CD14-positive monocyte (primary cell): ENCODE measurements around the gene POMGNT2. TPM values are rescaled to one million over a fixed set of nuclear protein-coding genes. Genes with fewer than 3 reads are reported as not detected.

ENCODE experiments used
- DNase-seq, 3 donors: peaks; one replicate each; pipeline ENCODE4 v3.0.0-alpha.2; 2011 to 2022
- H2AFZ ChIP-seq: 2 replicates; pipeline ENCODE4 v1.6.0; 2012; ENCODE audit warnings: mild to moderate bottlenecking, low read depth, low read length, inconsistent platforms; ENCODE audit not compliant: insufficient read depth, poor library complexity, severe bottlenecking
- H3K27ac ChIP-seq, 2 donors: 1 replicate in 1 of 2; 2 replicates in 1 of 2; pipeline ENCODE4 v1.5.1; 2012 to 2013; ENCODE audit warnings: low read length in 2 of 2, control low read depth in 1 of 2, inconsistent platforms in 1 of 2, low read depth in 1 of 2, mild to moderate bottlenecking in 1 of 2
- H3K27me3 ChIP-seq, 2 donors: one replicate each; pipeline versions ENCODE4 v1.6.0 to v1.6.1; 2011 to 2013; ENCODE audit warnings: low read length in 2 of 2; ENCODE audit not compliant: control insufficient read depth in 2 of 2, insufficient read depth in 2 of 2
- H3K36me3 ChIP-seq, 2 donors: replicated peaks in 1 of 2; 1 replicate in 1 of 2; 2 replicates in 1 of 2; pipeline versions ENCODE4 v1.5.1 to v1.6.1; 2012 to 2013; ENCODE audit warnings: low read length in 2 of 2, control low read depth in 1 of 2, inconsistent platforms in 1 of 2, mild to moderate bottlenecking in 1 of 2; ENCODE audit not compliant: insufficient read depth in 2 of 2, control insufficient read depth in 1 of 2
- H3K4me1 ChIP-seq, 2 donors: 1 replicate in 1 of 2; 2 replicates in 1 of 2; pipeline versions ENCODE4 v1.5.1 to v1.6.1; 2012 to 2013; ENCODE audit warnings: low read length in 2 of 2, control low read depth in 1 of 2, inconsistent platforms in 1 of 2, mild to moderate bottlenecking in 1 of 2, moderate library complexity in 1 of 2; ENCODE audit not compliant: insufficient read depth in 2 of 2, control insufficient read depth in 1 of 2
- H3K4me2 ChIP-seq: replicated peaks from 2 replicates; pipeline ENCODE3; 2012; ENCODE audit warnings: low read length, moderate library complexity, mild to moderate bottlenecking; ENCODE audit not compliant: poor library complexity, severe bottlenecking; ENCODE audit errors: extremely low read depth
- H3K4me3 ChIP-seq, 3 experiments: fragments of 200-600 bp in 1 of 3; sonication (generic) in 1 of 3; replicated peaks in 1 of 3; 1 replicate in 2 of 3; 2 replicates in 1 of 3; pipeline ENCODE4 v1.5.1; 2011 to 2013; ENCODE audit warnings: low read length in 3 of 3, mild to moderate bottlenecking in 3 of 3, control low read depth in 2 of 3, low read depth in 2 of 3, inconsistent platforms in 1 of 3, moderate library complexity in 1 of 3
- H3K79me2 ChIP-seq: 2 replicates; pipeline ENCODE4 v1.6.0; 2012; ENCODE audit warnings: mild to moderate bottlenecking, control low read depth, inconsistent platforms, low read length, moderate library complexity; ENCODE audit not compliant: insufficient read depth
- H3K9ac ChIP-seq: 2 replicates; pipeline ENCODE4 v1.6.0; 2017; ENCODE audit warnings: low read length, mild to moderate bottlenecking; ENCODE audit not compliant: insufficient read depth, poor library complexity, severe bottlenecking
- H3K9me3 ChIP-seq, 2 donors: replicated peaks in 1 of 2; 1 replicate in 1 of 2; 2 replicates in 1 of 2; pipeline versions ENCODE4 v1.5.1 to v1.6.1; 2012 to 2013; ENCODE audit warnings: low read length in 2 of 2, control low read depth in 1 of 2; ENCODE audit not compliant: control insufficient read depth in 1 of 2, insufficient read depth in 1 of 2
- H4K20me1 ChIP-seq: 2 replicates; pipeline ENCODE4 v1.6.0; 2012; ENCODE audit warnings: mild to moderate bottlenecking, low read length, control low read depth, moderate library complexity; ENCODE audit not compliant: insufficient read depth
- H3K27ac Mint-ChIP-seq, 7 donors: one replicate each; pipeline ENCODE4 v1.8.0; 2020; ENCODE audit warnings: mild to moderate bottlenecking in 7 of 7, mixed read lengths in 7 of 7, moderate library complexity in 6 of 7, inconsistent platforms in 2 of 7
- H3K27me3 Mint-ChIP-seq, 3 donors: one replicate each; pipeline ENCODE4 v1.8.0; 2021 to 2022; ENCODE audit warnings: low read depth in 3 of 3, mild to moderate bottlenecking in 3 of 3, mixed read lengths in 3 of 3, moderate library complexity in 3 of 3, inconsistent platforms in 1 of 3
- H3K36me3 Mint-ChIP-seq, 2 donors: one replicate each; pipeline ENCODE4 v1.8.0; 2020; ENCODE audit warnings: mixed read lengths in 2 of 2, inconsistent platforms in 1 of 2, mild to moderate bottlenecking in 1 of 2
- H3K4me1 Mint-ChIP-seq: one replicate; pipeline ENCODE4 v1.8.0; 2020; ENCODE audit warnings: mild to moderate bottlenecking, mixed read lengths
- H3K4me3 Mint-ChIP-seq, 2 donors: one replicate each; pipeline ENCODE4 v1.8.0; 2020; ENCODE audit warnings: mild to moderate bottlenecking in 2 of 2, mixed read lengths in 2 of 2, moderate library complexity in 1 of 2
- H3K9me3 Mint-ChIP-seq, 7 donors: one replicate each; pipeline ENCODE4 v1.8.0; 2020 to 2022; ENCODE audit warnings: mixed read lengths in 7 of 7, mild to moderate bottlenecking in 6 of 7, moderate library complexity in 6 of 7, inconsistent platforms in 2 of 7
- WGBS: methylation state at CpG from one replicate; pipeline ENCODE4 v1.1.5; 2013; ENCODE audit warnings: missing lambda C conversion rate; ENCODE audit not compliant: insufficient coverage; 5-methylcytosine and 5-hydroxymethylcytosine counted together
- intact Hi-C, 2 donors: fragments of 100-400 bp; cut with micrococcal nuclease; formaldehyde crosslinking; loops; one replicate each; pipeline versions ENCODE4 v1.15.0 to v1.15.1; 2023
- polyA plus RNA-seq, 3 donors: library from polyadenylated mRNA; depleted of rRNA in 1 of 3; unstranded in 2 of 3; stranded (reverse) in 1 of 3; fragments of 300-500 nt in 2 of 3; fragments of >200 nt in 1 of 3; fragmentation: Illumina TruSeq in 2 of 3; gene quantifications; 1 replicate in 2 of 3; 2 replicates in 1 of 3; pipeline ENCODE4 v1.2.3, GENCODE V29; 2012 to 2021
- TF ChIP-seq, protein P1 (sequence below): fragments of 200-600 bp; IDR thresholded peaks from one replicate; pipeline ENCODE4 v1.8.0; 2022; ENCODE audit warnings: antibody characterized with exemption, mild to moderate bottlenecking

POMGNT2 gene
- polyA plus RNA-seq, 3 donors: 4.3 to 5.1 (median 4.4) TPM

- TF ChIP-seq, protein P1, sequence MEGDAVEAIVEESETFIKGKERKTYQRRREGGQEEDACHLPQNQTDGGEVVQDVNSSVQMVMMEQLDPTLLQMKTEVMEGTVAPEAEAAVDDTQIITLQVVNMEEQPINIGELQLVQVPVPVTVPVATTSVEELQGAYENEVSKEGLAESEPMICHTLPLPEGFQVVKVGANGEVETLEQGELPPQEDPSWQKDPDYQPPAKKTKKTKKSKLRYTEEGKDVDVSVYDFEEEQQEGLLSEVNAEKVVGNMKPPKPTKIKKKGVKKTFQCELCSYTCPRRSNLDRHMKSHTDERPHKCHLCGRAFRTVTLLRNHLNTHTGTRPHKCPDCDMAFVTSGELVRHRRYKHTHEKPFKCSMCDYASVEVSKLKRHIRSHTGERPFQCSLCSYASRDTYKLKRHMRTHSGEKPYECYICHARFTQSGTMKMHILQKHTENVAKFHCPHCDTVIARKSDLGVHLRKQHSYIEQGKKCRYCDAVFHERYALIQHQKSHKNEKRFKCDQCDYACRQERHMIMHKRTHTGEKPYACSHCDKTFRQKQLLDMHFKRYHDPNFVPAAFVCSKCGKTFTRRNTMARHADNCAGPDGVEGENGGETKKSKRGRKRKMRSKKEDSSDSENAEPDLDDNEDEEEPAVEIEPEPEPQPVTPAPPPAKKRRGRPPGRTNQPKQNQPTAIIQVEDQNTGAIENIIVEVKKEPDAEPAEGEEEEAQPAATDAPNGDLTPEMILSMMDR: no peak
- no peak overlapping the region for H3K4me2 ChIP-seq
- H3K27ac ChIP-seq: no peak overlapping the region
- no peaks in the 10 kb centered on the region for H3K36me3 ChIP-seq
- Mint-ChIP-seq H3K27me3 (peaks cover 0 to 2% (median 0%) of the 10 kb centered on the region in 3 donors), H3K36me3 (no peaks in the 10 kb centered on the region), H3K27ac (peak overlapping the region in 1 of 7 donors; percentile 78), H3K9me3 (no peaks in the 10 kb centered on the region), H3K4me3 (no peak overlapping the region), H3K4me1 (no peaks in the 10 kb centered on the region)
- no peaks in the 10 kb centered on the region for H3K79me2 ChIP-seq
- intact Hi-C loops: no loop called here
- no peak for DNase-seq
- no peaks in the 10 kb centered on the region for H3K4me1 ChIP-seq
- H3K4me3 ChIP-seq: no peak overlapping the region
- no peak overlapping the region for H3K9ac ChIP-seq
- no peaks in the 10 kb centered on the region for H3K27me3 ChIP-seq
- no peaks in the 10 kb centered on the region for H3K9me3 ChIP-seq
- no peaks in the 10 kb centered on the region for H4K20me1 ChIP-seq
- no peak overlapping the region for H2AFZ ChIP-seq
- WGBS: 86% methylated on average over 4 of the region's 5 CpGs
These were observed 8.3 kb downstream of the POMGNT2 start for GRCh38 chr3:43097400-43098080.

DNA sequence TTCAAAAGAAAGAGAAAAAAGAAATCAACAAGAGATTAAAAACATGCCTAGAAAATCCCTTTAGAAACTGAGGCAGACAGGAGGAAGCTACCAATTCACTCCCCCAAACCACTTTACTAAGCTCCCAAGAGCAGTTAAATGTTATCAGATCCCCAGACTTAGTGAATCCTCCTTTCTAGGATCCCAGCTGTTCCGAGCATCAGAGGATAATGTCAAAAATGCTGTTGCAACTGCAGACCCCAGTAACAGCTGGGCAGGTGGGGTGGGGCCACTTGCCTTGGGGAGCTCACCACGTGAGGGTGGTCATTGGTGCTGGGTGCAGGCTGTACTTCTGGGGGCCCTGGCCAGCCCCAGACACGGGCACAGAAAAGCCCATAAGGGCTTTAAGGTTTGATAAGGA lies 9.1 kb downstream of the POMGNT2 start:
- Histone ChIP-seq H3K27me3 (no peaks in the 10 kb centered on the region), H3K79me2 (no peaks in the 10 kb centered on the region), H3K9me3 (no peaks in the 10 kb centered on the region), H3K4me2 (no peak overlapping the region), H2AFZ (no peak overlapping the region), H3K27ac (no peak overlapping the region), H3K4me1 (no peaks in the 10 kb centered on the region), H3K36me3 (no peaks in the 10 kb centered on the region), H3K4me3 (no peak overlapping the region), H4K20me1 (no peaks in the 10 kb centered on the region), H3K9ac (no peak overlapping the region)
- intact Hi-C loops: no loop called here
- Mint-ChIP-seq H3K4me1 (no peaks in the 10 kb centered on the region), H3K27ac (no peak overlapping the region), H3K9me3 (no peaks in the 10 kb centered on the region), H3K4me3 (no peak overlapping the region), H3K27me3 (peaks cover 0 to 2% (median 0%) of the 10 kb centered on the region in 3 donors), H3K36me3 (no peaks in the 10 kb centered on the region)
- TF ChIP-seq, protein P1: no peak
- WGBS: 89% methylated on average over 3 of the region's 3 CpGs
- DNase-seq: no peak
